ENCODE data around the gene TCOF1. TPM values are rescaled to one million over a fixed set of nuclear protein-coding genes. Genes with fewer than 3 reads are reported as not detected.
A peak's percentile ranks its signal among the peaks of the same experiment; 100 is the strongest.

TCOF1 gene
- total RNA-seq = 10 to 100 TPM; 53.8 to 59.9 TPM
- 10 to 100 TPM in 1 of 2 donors, under 1 TPM in 1; 0.21 to 30.8 TPM for polyA plus RNA-seq

GRCh38 chr5:150357326-150358260, at the start of gene TCOF1:
TCOF1 (plus strand) TSS chr5:150357697; CDS start chr5:150357747, 50 bp downstream.
- POLR2A ChIA-PET (ENCODE audit: partially characterized antibody) = interaction anchor here (1.3 to 2.3 kb wide), 7 partner anchors 19 to 343 kb away, joined by 3 to 9 read pairs (median 5); partner anchors contain the start of genes CD74, RBM22 and RPS14
- Histone ChIP-seq H3K4me1 (ENCODE audit: insufficient read depth, low read length) (peaks cover 28% of the 10 kb centered on the region), H3K9me3 (ENCODE audit: control insufficient read depth in 1 of 2, low read length in 2 of 2) (no peaks in the 10 kb centered on the region), H3K4me3 (ENCODE audit: low read length in 2 of 2) (peak within 1 kb of the TSS; percentile 66 to 76), H3K27me3 (ENCODE audit: insufficient read depth, low read length) (no peaks in the 10 kb centered on the region), H3K27ac (ENCODE audit: low read depth, low read length) (peak within 1 kb of the TSS; percentile 70), H3K36me3 (ENCODE audit: insufficient read depth, low read length) (peaks cover 19% of the 10 kb centered on the region)
- Mint-ChIP-seq H3K27me3 (peaks cover 0 to 1% of the 10 kb centered on the region in 2 donors), H3K4me1 (peaks cover 30 to 59% (median 41%) of the 10 kb centered on the region in 4 donors), H3K4me3 (peak within 1 kb of the TSS; percentile 88 to 93 (median 91)), H3K9me3 (peaks cover 0 to 3% (median 0%) of the 10 kb centered on the region in 8 donors), H3K36me3 (peaks cover 17 to 28% of the 10 kb centered on the region in 2 donors), H3K27ac (peak within 1 kb of the TSS; percentile 68 to 98 (median 94))
- CTCF ChIA-PET (ENCODE audit: partially characterized antibody) = interaction anchor here (1.6 to 1.7 kb wide), 2 partner anchors 93 to 101 kb away, joined by 5 to 7 read pairs; partner anchors contain the start of gene RPS14
- intact Hi-C loops (cut with micrococcal nuclease) = loop anchor here (1.0 kb wide), 6 partner anchors 55 to 1414 kb away; partner anchors contain the start of genes CD74, G3BP1, HMGXB3 and RBM22
- DNase-seq = peak; percentile 94 to 97 (median 96)

GRCh38 chr5:150309101-150309885, 48.2 kb upstream of the TCOF1 start:
- Histone ChIP-seq H3K36me3 (ENCODE audit: insufficient read depth, low read length) (no peaks in the 10 kb centered on the region), H3K27me3 (ENCODE audit: insufficient read depth, low read length) (peaks cover 2% of the 10 kb centered on the region), H3K9me3 (ENCODE audit: control insufficient read depth in 1 of 2, low read length in 2 of 2) (no peaks in the 10 kb centered on the region), H3K4me1 (ENCODE audit: insufficient read depth, low read length) (no peaks in the 10 kb centered on the region), H3K27ac (ENCODE audit: low read depth, low read length) (no peak overlapping the region), H3K4me3 (ENCODE audit: low read length in 2 of 2) (no peak overlapping the region)
- no peak for DNase-seq
- Mint-ChIP-seq H3K4me3 (no peak overlapping the region), H3K36me3 (no peaks in the 10 kb centered on the region), H3K9me3 (no peaks in the 10 kb centered on the region), H3K4me1 (peaks cover 0 to 6% (median 0%) of the 10 kb centered on the region in 4 donors), H3K27ac (no peak overlapping the region), H3K27me3 (peaks cover 5 to 7% of the 10 kb centered on the region in 2 donors)
- POLR2A ChIA-PET (ENCODE audit: partially characterized antibody) = no interaction called here
- CTCF ChIA-PET (ENCODE audit: partially characterized antibody) = no interaction called here
- intact Hi-C loops (cut with micrococcal nuclease) = no loop called here

- H3K27me3 Mint-ChIP-seq = peaks cover 5 to 6% of the 10 kb centered on the region in 2 donors
- peaks cover 0 to 6% (median 0%) of the 10 kb centered on the region in 4 donors for H3K4me1 Mint-ChIP-seq
- H3K9me3 ChIP-seq (ENCODE audit: control insufficient read depth in 1 of 2, low read length in 2 of 2) = no peaks in the 10 kb centered on the region
- DNase-seq = no peak
- H3K36me3 ChIP-seq (ENCODE audit: insufficient read depth, low read length) = no peaks in the 10 kb centered on the region
- H3K4me1 ChIP-seq (ENCODE audit: insufficient read depth, low read length) = no peaks in the 10 kb centered on the region
- H3K27ac Mint-ChIP-seq = no peak overlapping the region
- no peaks in the 10 kb centered on the region for H3K36me3 Mint-ChIP-seq
- no peak overlapping the region for H3K4me3 ChIP-seq (ENCODE audit: low read length in 2 of 2)
- ChIA-PET POLR2A (ENCODE audit: partially characterized antibody) (no interaction called here), CTCF (ENCODE audit: partially characterized antibody) (no interaction called here)
- intact Hi-C loops (cut with micrococcal nuclease) = no loop called here
- H3K27me3 ChIP-seq (ENCODE audit: insufficient read depth, low read length) = no peaks in the 10 kb centered on the region
- H3K9me3 Mint-ChIP-seq = no peaks in the 10 kb centered on the region
- no peak overlapping the region for H3K27ac ChIP-seq (ENCODE audit: low read depth, low read length)
- no peak overlapping the region for H3K4me3 Mint-ChIP-seq
These were observed 47.6 kb upstream of the TCOF1 start for GRCh38 chr5:150309886-150310239.

- Mint-ChIP-seq H3K4me1 (peaks cover 0 to 6% (median 0%) of the 10 kb centered on the region in 4 donors), H3K36me3 (no peaks in the 10 kb centered on the region), H3K27ac (no peak overlapping the region), H3K9me3 (no peaks in the 10 kb centered on the region), H3K27me3 (peaks cover 5 to 6% of the 10 kb centered on the region in 2 donors), H3K4me3 (no peak overlapping the region)
- Histone ChIP-seq H3K36me3 (ENCODE audit: insufficient read depth, low read length) (no peaks in the 10 kb centered on the region), H3K27me3 (ENCODE audit: insufficient read depth, low read length) (no peaks in the 10 kb centered on the region), H3K9me3 (ENCODE audit: control insufficient read depth in 1 of 2, low read length in 2 of 2) (no peaks in the 10 kb centered on the region), H3K4me3 (ENCODE audit: low read length in 2 of 2) (no peak overlapping the region), H3K4me1 (ENCODE audit: insufficient read depth, low read length) (no peaks in the 10 kb centered on the region), H3K27ac (ENCODE audit: low read depth, low read length) (no peak overlapping the region)
- POLR2A ChIA-PET (ENCODE audit: partially characterized antibody) = no interaction called here
- intact Hi-C loops (cut with micrococcal nuclease) = no loop called here
- no peak for DNase-seq
- CTCF ChIA-PET (ENCODE audit: partially characterized antibody) = no interaction called here
These were observed 47.3 kb upstream of the TCOF1 start for GRCh38 chr5:150310246-150310645.

GRCh38 chr5:150311015-150311692, 46.3 kb upstream of the TCOF1 start:
- Mint-ChIP-seq H3K36me3 (no peaks in the 10 kb centered on the region), H3K4me1 (no peaks in the 10 kb centered on the region), H3K9me3 (no peaks in the 10 kb centered on the region), H3K27ac (no peak overlapping the region), H3K4me3 (no peak overlapping the region), H3K27me3 (peaks cover 2 to 5% of the 10 kb centered on the region in 2 donors)
- Histone ChIP-seq H3K9me3 (ENCODE audit: control insufficient read depth in 1 of 2, low read length in 2 of 2) (no peaks in the 10 kb centered on the region), H3K36me3 (ENCODE audit: insufficient read depth, low read length) (no peaks in the 10 kb centered on the region), H3K4me1 (ENCODE audit: insufficient read depth, low read length) (no peaks in the 10 kb centered on the region), H3K27ac (ENCODE audit: low read depth, low read length) (no peak overlapping the region), H3K4me3 (ENCODE audit: low read length in 2 of 2) (no peak overlapping the region), H3K27me3 (ENCODE audit: insufficient read depth, low read length) (no peaks in the 10 kb centered on the region)
- DNase-seq = no peak
- CTCF ChIA-PET (ENCODE audit: partially characterized antibody) = no interaction called here
- intact Hi-C loops (cut with micrococcal nuclease) = no loop called here
- POLR2A ChIA-PET (ENCODE audit: partially characterized antibody) = no interaction called here

- Mint-ChIP-seq H3K27ac (no peak overlapping the region), H3K4me1 (no peaks in the 10 kb centered on the region), H3K36me3 (no peaks in the 10 kb centered on the region), H3K9me3 (no peaks in the 10 kb centered on the region), H3K27me3 (peaks cover 2 to 5% of the 10 kb centered on the region in 2 donors), H3K4me3 (no peak overlapping the region)
- no peaks in the 10 kb centered on the region for H3K36me3 ChIP-seq (ENCODE audit: insufficient read depth, low read length)
- CTCF ChIA-PET (ENCODE audit: partially characterized antibody) = no interaction called here
- no peaks in the 10 kb centered on the region for H3K9me3 ChIP-seq (ENCODE audit: control insufficient read depth in 1 of 2, low read length in 2 of 2)
- H3K27ac ChIP-seq (ENCODE audit: low read depth, low read length) = no peak overlapping the region
- no peak for DNase-seq
- no peaks in the 10 kb centered on the region for H3K4me1 ChIP-seq (ENCODE audit: insufficient read depth, low read length)
- H3K4me3 ChIP-seq (ENCODE audit: low read length in 2 of 2) = no peak overlapping the region
- POLR2A ChIA-PET (ENCODE audit: partially characterized antibody) = no interaction called here
- intact Hi-C loops (cut with micrococcal nuclease) = no loop called here
- H3K27me3 ChIP-seq (ENCODE audit: insufficient read depth, low read length) = no peaks in the 10 kb centered on the region
These were observed 45.0 kb upstream of the TCOF1 start for GRCh38 chr5:150312518-150312917.

Measured in CD4-positive, alpha-beta memory T cell (primary cell).